RPMI8226 (cell line): Measurements from ENCODE around the gene GCNT4.

Experiments
- DNase-seq: peaks from one replicate; pipeline ENCODE4 v3.0.0-alpha.2; 2015

Gene GCNT4

DNA sequence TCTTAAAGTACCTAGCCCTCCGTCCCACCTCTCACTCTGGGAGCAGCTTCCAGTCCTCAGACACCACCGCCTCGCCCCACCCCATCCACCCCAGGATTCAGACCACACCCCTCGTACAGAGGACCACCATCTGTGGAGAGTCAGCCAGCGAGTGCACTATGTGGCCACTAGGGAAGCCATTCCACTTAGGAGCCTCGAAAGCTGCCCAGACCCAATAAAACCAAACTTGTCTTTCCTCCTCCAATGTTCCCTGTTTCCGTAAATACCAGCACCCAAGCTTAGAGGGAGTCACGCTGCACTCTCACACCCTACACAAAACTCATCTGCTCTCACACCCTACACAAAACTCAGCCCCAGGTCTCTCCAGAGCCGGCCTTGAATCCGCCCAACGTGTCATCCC is 1.9 kb downstream of the GCNT4 start:
- DNase-seq = peak; percentile 21

DNA sequence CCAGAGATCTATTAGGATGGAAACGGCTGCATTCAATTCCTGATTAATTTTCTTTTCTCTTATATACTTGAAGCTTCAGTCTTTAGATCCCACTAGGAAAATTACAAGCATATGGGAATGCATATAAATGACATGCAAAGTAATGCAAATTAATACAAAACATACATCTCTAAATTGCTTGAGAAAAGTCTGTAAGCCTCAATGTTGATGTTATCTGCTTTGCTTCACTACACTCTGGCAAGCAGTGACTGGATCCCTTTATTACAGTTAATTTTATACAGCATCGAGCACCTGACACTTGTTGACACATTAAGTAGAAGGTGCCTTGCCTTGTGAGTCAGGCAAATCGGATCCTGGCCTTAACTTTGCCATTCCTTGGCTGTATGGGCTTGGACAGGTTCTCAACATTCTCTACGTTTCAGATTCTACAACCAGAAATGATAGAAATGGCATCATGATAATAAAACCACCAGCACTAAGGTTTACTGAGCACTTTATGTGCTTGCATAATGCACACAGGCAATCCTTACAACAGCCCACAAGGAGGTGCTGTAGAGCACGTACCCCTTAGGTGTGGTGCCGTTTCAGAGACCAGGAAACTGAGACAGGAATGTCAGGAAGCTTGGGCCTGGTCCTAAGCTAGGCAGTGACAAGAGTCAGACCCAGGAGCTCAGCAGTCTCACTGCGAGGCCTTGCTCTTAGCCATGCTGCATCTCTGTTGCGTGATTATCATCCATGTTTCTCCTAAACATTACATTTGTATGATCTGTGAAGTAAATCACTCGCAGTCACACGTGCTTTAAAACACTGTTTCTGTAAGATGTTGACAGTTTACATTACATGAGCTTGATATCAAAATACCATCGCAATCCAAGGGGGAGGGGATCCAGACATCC is 2.7 kb downstream of the GCNT4 start:
- peak; percentile 60 for DNase-seq

GRCh38 chr5:75048457-75048953 is 3.9 kb downstream of the GCNT4 start:
- peak; percentile 86 for DNase-seq

- no peak for DNase-seq
Measured at GRCh38 chr5:75047356-75047755, 5.0 kb downstream of the GCNT4 start.

DNA sequence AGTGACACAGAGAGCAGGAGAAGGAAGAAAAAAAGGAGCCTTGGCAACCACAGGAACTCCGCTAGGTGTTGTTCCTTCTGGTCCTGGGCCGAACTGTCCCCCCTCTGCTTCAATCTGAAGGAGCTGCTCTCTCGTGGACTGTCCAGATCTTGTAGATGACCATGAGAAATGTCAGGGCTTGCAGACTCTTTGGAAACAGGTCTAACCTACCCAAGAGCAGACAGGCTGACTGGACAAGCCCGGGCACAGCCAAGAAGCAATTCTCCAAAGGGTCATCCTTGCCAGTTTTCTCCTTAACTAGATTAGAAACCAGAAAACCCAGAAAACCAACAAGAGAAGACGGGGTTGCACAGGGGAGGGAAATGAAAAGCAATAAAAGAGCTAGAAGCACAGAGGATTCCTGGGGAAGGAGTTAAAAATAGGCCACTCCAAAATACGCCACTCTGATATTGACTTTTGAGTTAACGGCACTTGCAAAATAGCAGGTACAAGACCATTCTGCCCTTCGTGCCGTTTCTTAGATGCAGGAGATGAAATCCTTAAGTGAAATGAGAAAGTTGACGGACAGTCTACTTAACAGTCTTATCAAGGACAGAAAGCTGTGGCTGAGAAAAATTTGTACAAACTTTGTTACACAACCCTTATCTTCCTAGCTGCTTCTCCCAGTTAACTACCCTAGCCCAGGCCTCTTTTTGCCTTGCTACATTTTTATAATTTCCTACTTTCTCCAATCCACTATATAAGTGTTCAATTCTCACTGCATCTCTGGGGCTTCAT is 5.8 kb downstream of the GCNT4 start:
- DNase-seq = no peak

DNA sequence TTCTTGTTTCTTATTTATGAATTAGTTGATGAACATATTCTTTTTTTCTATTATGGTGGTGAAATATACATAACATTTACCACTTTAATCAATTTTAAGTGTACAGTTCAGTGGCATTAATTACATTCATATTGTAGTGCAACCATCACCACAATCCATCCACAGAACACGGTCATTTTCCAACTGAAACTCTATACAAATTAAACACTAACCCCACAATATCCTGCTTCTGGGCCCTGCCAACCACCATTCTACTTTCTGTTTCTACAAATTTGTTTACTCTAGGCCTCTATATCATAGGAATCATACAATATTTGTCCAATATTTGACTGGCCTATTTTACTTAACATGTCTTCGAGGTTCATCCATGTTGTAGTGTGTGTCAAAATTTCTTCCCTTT is 7.3 kb downstream of the GCNT4 start:
- no peak for DNase-seq

- DNase-seq = no peak
Measured at GRCh38 chr5:75044406-75044805, 8.0 kb downstream of the GCNT4 start.

- no peak for DNase-seq
Measured at GRCh38 chr5:75043633-75044264, 8.6 kb downstream of the GCNT4 start.

- no peak for DNase-seq
Measured at GRCh38 chr5:75042522-75042921, 9.8 kb downstream of the GCNT4 start.

DNA sequence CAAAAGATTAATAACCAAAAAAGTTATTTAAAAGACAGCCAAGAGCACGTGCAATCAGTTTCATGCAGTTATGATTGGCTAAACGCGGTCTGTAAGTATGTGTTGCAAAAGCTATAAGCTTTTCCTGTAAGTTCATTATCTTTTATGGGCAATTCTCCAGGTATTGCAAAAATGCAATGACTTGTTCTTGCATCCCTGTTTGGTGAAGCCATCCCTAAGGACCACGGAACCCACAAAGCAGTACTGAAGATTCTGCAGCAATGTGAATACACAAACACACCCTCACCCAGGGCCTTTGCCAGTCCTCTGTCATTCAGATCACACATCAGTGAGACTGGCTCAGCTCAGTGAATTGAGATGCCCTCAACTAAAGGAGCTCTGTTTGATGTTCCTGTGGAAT is 11.4 kb downstream of the GCNT4 start:
- no peak for DNase-seq

- DNase-seq = no peak
Measured at GRCh38 chr5:75037106-75037505, 15.3 kb downstream of the GCNT4 start.

DNA sequence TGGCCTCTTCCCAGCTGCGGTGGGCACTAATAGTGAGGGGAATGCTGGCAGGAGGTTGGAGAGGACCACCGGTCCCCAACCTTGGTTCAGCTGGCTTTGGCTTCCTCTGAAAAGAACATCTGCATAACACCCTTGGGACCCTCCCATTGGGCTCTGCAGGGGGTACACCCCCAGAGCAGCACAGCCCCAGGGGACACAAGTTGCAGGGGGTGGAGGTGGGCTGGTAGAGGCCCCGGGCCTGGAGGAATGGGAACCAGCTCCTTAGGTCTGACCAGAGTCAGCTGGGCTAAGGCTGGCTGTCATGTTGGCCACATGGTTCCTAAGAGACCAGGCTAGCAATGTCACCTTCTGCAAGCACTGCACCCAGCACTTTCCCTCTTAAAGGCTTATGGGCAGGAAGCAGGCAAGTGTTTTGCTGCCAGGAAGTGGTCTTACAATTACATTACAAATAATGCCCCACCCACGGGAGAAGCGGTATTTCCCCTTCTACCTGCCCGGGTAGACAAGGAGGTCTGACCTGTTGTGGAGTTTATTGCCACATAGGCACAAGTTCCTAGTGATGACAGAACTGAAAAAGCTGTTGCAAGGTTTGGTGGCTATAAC is 18.1 kb downstream of the GCNT4 start:
- DNase-seq = no peak

- no peak for DNase-seq
Measured at GRCh38 chr5:75031366-75031765, 21.0 kb downstream of the GCNT4 start.

- no peak for DNase-seq
Measured at GRCh38 chr5:75028090-75028489, 24.3 kb downstream of the GCNT4 start.

DNA sequence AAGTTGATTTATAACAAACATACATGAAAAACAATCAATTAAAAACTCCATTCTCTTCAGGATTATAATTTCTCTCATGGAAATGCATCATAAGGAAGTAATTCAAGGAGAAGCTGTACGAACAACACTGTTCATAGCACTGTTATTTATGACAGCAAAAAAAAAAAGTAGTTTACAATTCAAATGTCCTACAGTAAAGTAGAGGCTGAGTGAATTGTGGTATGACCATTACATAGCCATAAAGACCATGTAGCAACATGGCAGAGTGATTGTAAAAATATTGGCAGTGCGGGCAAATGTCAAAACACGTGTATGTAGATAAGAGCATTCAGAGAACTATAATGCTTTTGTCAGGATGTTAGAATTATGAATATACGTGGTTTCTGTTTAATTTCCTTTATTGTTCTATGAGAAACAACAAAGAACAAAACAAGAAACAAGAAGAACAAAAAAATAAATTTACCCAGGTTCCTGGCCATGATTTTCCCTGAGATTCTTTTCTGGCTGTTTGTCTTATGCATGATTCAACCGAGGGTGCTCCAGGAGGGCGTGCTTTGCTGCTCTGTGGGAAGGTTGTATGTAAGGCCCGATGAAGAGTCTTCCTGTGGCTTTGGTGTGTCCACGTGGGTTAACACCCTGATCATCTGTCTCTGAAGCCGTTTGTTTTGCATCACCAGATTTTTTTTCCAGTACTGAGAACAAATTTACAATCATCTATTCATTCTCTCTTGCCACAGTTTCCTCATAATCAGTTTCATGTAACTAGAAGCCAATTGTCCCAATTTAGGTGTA is 28.8 kb downstream of the GCNT4 start:
- no peak for DNase-seq

DNA sequence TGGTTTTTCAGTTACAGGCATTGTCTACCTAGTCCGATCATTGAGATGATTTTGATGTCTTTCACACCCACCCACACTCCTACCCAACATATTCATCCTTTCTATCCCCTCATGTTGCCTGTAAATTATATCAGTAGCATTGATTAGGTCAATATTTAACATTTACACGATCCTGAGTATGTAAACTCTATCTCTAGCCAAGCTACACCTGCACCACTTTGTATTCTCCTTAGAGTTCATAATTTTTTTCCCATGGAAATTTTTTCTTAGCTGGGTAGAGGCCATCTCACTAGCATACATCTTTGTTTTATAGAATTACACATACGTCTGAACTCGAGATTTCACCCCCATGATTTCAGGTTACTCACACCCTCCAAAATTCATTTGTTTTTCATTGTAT is 30.6 kb downstream of the GCNT4 start:
- DNase-seq = no peak

GRCh38 chr5:75021219-75021618 is 31.1 kb downstream of the GCNT4 start:
- peak; percentile 70 for DNase-seq

- peak; percentile 90 for DNase-seq
Measured at GRCh38 chr5:75020016-75020656, 32.2 kb downstream of the GCNT4 start.

- peak; percentile 48 for DNase-seq
Measured at GRCh38 chr5:75018805-75019587, 33.4 kb downstream of the GCNT4 start.

GRCh38 chr5:75017971-75018370 is 34.4 kb downstream of the GCNT4 start:
- peak; percentile 62 for DNase-seq

- no peak for DNase-seq
Measured at GRCh38 chr5:75016896-75017295, 35.5 kb downstream of the GCNT4 start.
